NCI-H2081 (cell line): ENCODE results near the gene GNA15.
A peak's percentile ranks its signal among the peaks of the same experiment; 100 is the strongest.

Source experiments
- DNase-seq, 2 experiments: peaks; one replicate each; lab custom pipeline; 2025; lab: John Stamatoyannopoulos, UW

Gene GNA15

GRCh38 chr19:3106509-3107141, 29.2 kb upstream of the GNA15 start:
- DNase-seq = no peak

- no peak for DNase-seq
Observed at GRCh38 chr19:3107658-3108057, 28.2 kb upstream of the GNA15 start.

GRCh38 chr19:3108775-3109174, 27.1 kb upstream of the GNA15 start:
- DNase-seq = peak; percentile 50 to 61

- no peak for DNase-seq
Observed at GRCh38 chr19:3109491-3109890, 26.3 kb upstream of the GNA15 start.

- DNase-seq = no peak
Observed at GRCh38 chr19:3110126-3110825, 25.6 kb upstream of the GNA15 start.

- no peak for DNase-seq
Observed at GRCh38 chr19:3111586-3112247, 24.1 kb upstream of the GNA15 start.

GRCh38 chr19:3112375-3113099, 23.3 kb upstream of the GNA15 start:
- DNase-seq = no peak

GRCh38 chr19:3113100-3114017, 22.5 kb upstream of the GNA15 start:
- DNase-seq = no peak

- no peak for DNase-seq
Observed at GRCh38 chr19:3114018-3114726, 21.7 kb upstream of the GNA15 start.

GRCh38 chr19:3114811-3115210, 21.0 kb upstream of the GNA15 start:
- no peak for DNase-seq

GRCh38 chr19:3115411-3115810, 20.4 kb upstream of the GNA15 start:
- DNase-seq = no peak

- no peak for DNase-seq
Observed at GRCh38 chr19:3115916-3116602, 19.8 kb upstream of the GNA15 start.

- DNase-seq = no peak
Observed at GRCh38 chr19:3116621-3117020, 19.2 kb upstream of the GNA15 start.

- DNase-seq = no peak
Observed at GRCh38 chr19:3117716-3118115, 18.1 kb upstream of the GNA15 start.

- no peak for DNase-seq
Observed at GRCh38 chr19:3118232-3119070, 17.4 kb upstream of the GNA15 start.

- no peak for DNase-seq
Observed at GRCh38 chr19:3119071-3119595, 16.7 kb upstream of the GNA15 start.

- no peak for DNase-seq
Observed at GRCh38 chr19:3119693-3120380, 16.0 kb upstream of the GNA15 start.

- no peak for DNase-seq
Observed at GRCh38 chr19:3120611-3121276, 15.1 kb upstream of the GNA15 start.
